Hepatocyte (in vitro differentiated cells): Measurements from ENCODE around the gene ACVR1. TPM values are rescaled to one million over a fixed set of nuclear protein-coding genes. Genes with fewer than 3 reads are reported as not detected.

ENCODE experiments used
- DNase-seq: peaks from one replicate; pipeline ENCODE4 v3.0.0-alpha.2; 2016; ENCODE audit warnings: low spot score
- H2AFZ ChIP-seq: fragments of 200-600 bp; sonication (generic); 2 replicates; pipeline ENCODE4 v1.6.0; 2016; ENCODE audit warnings: antibody characterized with exemption, mild to moderate bottlenecking
- H3K27ac ChIP-seq: fragments of 200-600 bp; sonication (generic); 2 replicates; pipeline ENCODE4 v1.5.1; 2016; ENCODE audit warnings: mild to moderate bottlenecking
- H3K27me3 ChIP-seq: fragments of 200-600 bp; sonication (generic); 2 replicates; pipeline ENCODE4 v1.6.1; 2016
- H3K36me3 ChIP-seq: fragments of 200-600 bp; sonication (generic); replicated peaks from 2 replicates; pipeline ENCODE4 v1.5.1; 2016; ENCODE audit warnings: low read depth; ENCODE audit not compliant: insufficient read depth
- H3K4me1 ChIP-seq: fragments of 200-600 bp; sonication (generic); 2 replicates; pipeline ENCODE4 v1.5.1; 2016; ENCODE audit warnings: mild to moderate bottlenecking, moderate library complexity; ENCODE audit not compliant: insufficient read depth
- H3K4me2 ChIP-seq: fragments of 200-600 bp; sonication (generic); 2 replicates; pipeline ENCODE4 v1.6.0; 2016
- H3K4me3 ChIP-seq: fragments of 200-600 bp; sonication (generic); 2 replicates; pipeline ENCODE4 v1.5.1; 2016; ENCODE audit warnings: mild to moderate bottlenecking
- H3K79me2 ChIP-seq: fragments of 200-600 bp; sonication (generic); 2 replicates; pipeline ENCODE4 v1.6.0; 2017; ENCODE audit warnings: mild to moderate bottlenecking
- H3K9me2 ChIP-seq: fragments of 200-600 bp; sonication (generic); replicated peaks from 2 replicates; pipeline ENCODE4 v1.6.0; 2017; ENCODE audit warnings: mild to moderate bottlenecking; ENCODE audit not compliant: insufficient read depth
- H3K9me3 ChIP-seq: fragments of 200-600 bp; sonication (generic); 2 replicates; pipeline ENCODE4 v1.5.1; 2016; ENCODE audit warnings: low read depth, mild to moderate bottlenecking
- H4K20me1 ChIP-seq: fragments of 200-600 bp; sonication (generic); 2 replicates; pipeline ENCODE4 v1.6.0; 2016; ENCODE audit warnings: mild to moderate bottlenecking; ENCODE audit not compliant: insufficient read depth, poor library complexity, severe bottlenecking
- CTCF ChIP-seq: fragments of 200-600 bp; sonication (generic); IDR thresholded peaks from 2 replicates; pipeline ENCODE4 v1.5.1; 2016; ENCODE audit warnings: antibody characterized with exemption, mild to moderate bottlenecking; ENCODE audit not compliant: poor library complexity
- EZH2 ChIP-seq: fragments of 200-600 bp; sonication (generic); IDR thresholded peaks from 2 replicates; pipeline ENCODE4 v1.6.1; 2016; ENCODE audit warnings: antibody characterized with exemption, mild to moderate bottlenecking, borderline replicate concordance
- EZH2phosphoT487 ChIP-seq: fragments of 200-600 bp; sonication (generic); IDR thresholded peaks from one replicate; pipeline ENCODE4 v1.6.1; 2018; ENCODE audit warnings: antibody characterized with exemption, mild to moderate bottlenecking, low read depth, moderate library complexity; ENCODE audit not compliant: unreplicated experiment, severe bottlenecking
- WGBS: methylation state at CpG from one replicate; pipeline ENCODE4 v1.1.6; 2016; ENCODE audit warnings: low lambda C conversion rate; ENCODE audit errors: missing lambda C conversion rate; 5-methylcytosine and 5-hydroxymethylcytosine counted together
- polyA plus RNA-seq: library from polyadenylated mRNA; unstranded; fragments of >200 nt; fragmentation: Nextera tagmentation; extraction: Ambion mirVana; gene quantifications from 2 replicates; pipeline ENCODE4 v1.2.1, GENCODE V29; 2016
- total RNA-seq: library from RNA; depleted of rRNA; stranded (reverse); fragments of >200 nt; gene quantifications from 2 replicates; pipeline ENCODE4 v1.2.3, GENCODE V29; 2014

Gene ACVR1
- total and polyA plus RNA-seq, 2 experiments from 2014 or later, result 19.6 to 20.1 TPM

GRCh38 chr2:157853820-157854219, 22.3 kb downstream of the ACVR1 start:
- Histone ChIP-seq H3K79me2 (peaks cover 74% of the 10 kb centered on the region), H3K9me3 (no peaks in the 10 kb centered on the region), H3K36me3 (no peaks in the 10 kb centered on the region), H3K4me2 (no peak overlapping the region), H2AFZ (no peak overlapping the region), H3K27me3 (no peaks in the 10 kb centered on the region), H3K4me3 (no peak overlapping the region), H3K27ac (no peak overlapping the region), H3K9me2 (no peaks in the 10 kb centered on the region), H3K4me1 (no peaks in the 10 kb centered on the region), H4K20me1 (peaks cover 6% of the 10 kb centered on the region)
- TF ChIP-seq EZH2 (no peak), EZH2phosphoT487 (no peak), CTCF (no peak)
- WGBS, result 89% methylated on average over 3 of the region's 3 CpGs
- DNase-seq, result no peak

- 85% methylated on average over 2 of the region's 2 CpGs for WGBS
- DNase-seq, result no peak
- Histone ChIP-seq H3K79me2 (peaks cover 72% of the 10 kb centered on the region), H3K9me2 (no peaks in the 10 kb centered on the region), H3K36me3 (no peaks in the 10 kb centered on the region), H3K4me3 (no peak overlapping the region), H3K4me2 (no peak overlapping the region), H3K27ac (no peak overlapping the region), H2AFZ (no peak overlapping the region), H3K27me3 (no peaks in the 10 kb centered on the region), H3K4me1 (no peaks in the 10 kb centered on the region), H4K20me1 (peaks cover 10% of the 10 kb centered on the region), H3K9me3 (no peaks in the 10 kb centered on the region)
- no peak for TF ChIP-seq EZH2
- no peak for TF ChIP-seq CTCF
- no peak for TF ChIP-seq EZH2phosphoT487
Observed at GRCh38 chr2:157853211-157853610, 22.9 kb downstream of the ACVR1 start.

GRCh38 chr2:157849591-157849990, 26.5 kb downstream of the ACVR1 start:
- H3K9me3 ChIP-seq, result no peaks in the 10 kb centered on the region
- TF ChIP-seq EZH2, result no peak
- no peak for TF ChIP-seq EZH2phosphoT487
- TF ChIP-seq CTCF, result no peak
- H3K79me2 ChIP-seq, result peaks cover 86% of the 10 kb centered on the region
- H3K27ac ChIP-seq, result no peak overlapping the region
- no peak overlapping the region for H3K4me3 ChIP-seq
- no peaks in the 10 kb centered on the region for H3K9me2 ChIP-seq
- WGBS, result 78% methylated on average over 2 of the region's 2 CpGs
- DNase-seq, result no peak
- no peak overlapping the region for H2AFZ ChIP-seq
- H4K20me1 ChIP-seq, result peaks cover 10% of the 10 kb centered on the region
- H3K27me3 ChIP-seq, result no peaks in the 10 kb centered on the region
- H3K4me1 ChIP-seq, result no peaks in the 10 kb centered on the region
- H3K36me3 ChIP-seq, result no peaks in the 10 kb centered on the region
- H3K4me2 ChIP-seq, result no peak overlapping the region

GRCh38 chr2:157848213-157848612, 27.9 kb downstream of the ACVR1 start:
- no peaks in the 10 kb centered on the region for H3K27me3 ChIP-seq
- peaks cover 86% of the 10 kb centered on the region for H3K79me2 ChIP-seq
- no peak overlapping the region for H2AFZ ChIP-seq
- TF ChIP-seq CTCF, result no peak
- TF ChIP-seq EZH2, result no peak
- TF ChIP-seq EZH2phosphoT487, result no peak
- DNase-seq, result no peak
- no peaks in the 10 kb centered on the region for H3K4me1 ChIP-seq
- no peaks in the 10 kb centered on the region for H3K9me3 ChIP-seq
- H3K9me2 ChIP-seq, result no peaks in the 10 kb centered on the region
- H3K36me3 ChIP-seq, result no peaks in the 10 kb centered on the region
- peaks cover 10% of the 10 kb centered on the region for H4K20me1 ChIP-seq
- H3K27ac ChIP-seq, result no peak overlapping the region
- H3K4me2 ChIP-seq, result no peak overlapping the region
- 88% methylated on average over 4 of the region's 4 CpGs for WGBS
- H3K4me3 ChIP-seq, result no peak overlapping the region
